ENCODE data around the gene KCNB1. TPM values are rescaled to one million over a fixed set of nuclear protein-coding genes. Genes with fewer than 3 reads are reported as not detected.

Gene KCNB1
- total RNA-seq, 1 experiment from 2014 or later = 0.68 TPM

DNA sequence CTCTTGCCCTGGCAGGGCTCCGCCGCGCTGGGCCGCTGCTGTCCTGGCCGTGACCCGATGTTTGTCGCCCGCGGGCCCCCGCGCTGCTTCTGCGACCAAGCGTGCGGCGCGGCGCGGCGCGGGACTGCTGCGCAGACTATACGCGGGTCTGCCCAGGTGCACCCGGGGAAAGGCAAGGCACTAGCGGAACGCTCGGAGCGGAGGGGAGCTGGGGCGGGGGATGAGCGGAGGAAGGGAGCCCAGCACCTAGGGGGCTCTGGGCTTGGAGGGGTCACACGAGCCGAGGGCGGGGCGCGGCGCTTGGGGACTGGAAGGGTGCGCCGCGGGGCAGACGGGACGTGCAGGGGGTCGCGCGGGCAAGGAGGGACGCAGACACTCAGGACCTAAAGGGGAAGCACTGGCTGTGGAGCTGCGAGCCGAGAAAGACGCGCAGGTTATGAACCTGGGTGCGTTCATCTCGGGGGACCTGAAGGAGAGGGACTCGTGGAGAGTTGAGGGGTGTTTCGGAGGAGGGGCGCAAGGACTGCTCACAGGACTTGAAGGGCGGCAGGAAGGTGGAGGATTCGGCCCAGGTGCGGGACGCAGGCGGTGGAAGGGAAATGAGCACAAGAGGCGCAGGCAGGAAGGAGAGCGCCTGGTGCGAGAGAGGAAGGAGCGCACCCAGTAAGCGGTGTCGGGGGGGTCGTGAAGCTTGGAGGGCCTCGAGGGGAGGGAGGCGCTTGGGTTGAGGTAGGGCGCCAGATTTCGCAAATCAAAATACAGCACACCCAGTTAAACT is 163.8 kb downstream of the KCNB1 start:
- H2BK5ac ChIP-seq (ENCODE audit: insufficient read length, low read length) = no peak overlapping the region
- no peaks in the 10 kb centered on the region for H4K20me1 ChIP-seq (ENCODE audit: control insufficient read depth, insufficient read depth, insufficient read length)
- no peak overlapping the region for H3K27ac ChIP-seq (ENCODE audit: insufficient read length, low read depth, low read length)
- Mint-ChIP-seq H3K9me3 (peaks cover 5 to 10% of the 10 kb centered on the region in 2 experiments; a peak in 2 of 5 replicates), H3K27me3 (ENCODE audit: low read depth) (peaks cover 76% of the 10 kb centered on the region), H3K4me3 (peak overlapping the region; percentile 69 to 87), H3K36me3 (ENCODE audit: insufficient read depth in 1 of 3, low read depth in 3 of 3) (no peaks in the 10 kb centered on the region; a peak in 1 of 7 replicates), H3K4me1 (peaks cover 19 to 21% of the 10 kb centered on the region in 2 experiments), H3K27ac (no peak overlapping the region)
- H2BK15ac ChIP-seq (ENCODE audit: low read depth, low read length) = no peak overlapping the region
- H2AK5ac ChIP-seq (ENCODE audit: insufficient read length, low read length) = no peak overlapping the region
- no CpG with 5 or more reads among the region's 70 CpGs for WGBS (ENCODE audit: extremely low coverage, insufficient read length, low lambda C conversion rate)
- H2BK20ac ChIP-seq (ENCODE audit: low read depth, low read length, poor library complexity, severe bottlenecking) = no peak overlapping the region
- DNase-seq = peak; percentile 60
- H3K23me2 ChIP-seq (ENCODE audit: insufficient read length, low read depth, low read length, poor library complexity, severe bottlenecking) = peaks cover 9% of the 10 kb centered on the region
- no peak overlapping the region for H3K9ac ChIP-seq (ENCODE audit: extremely low read depth, insufficient read length, low read length)
- no peak overlapping the region for H2BK12ac ChIP-seq (ENCODE audit: insufficient read length, low read depth, low read length)
- no peak overlapping the region for H3T11ph ChIP-seq (ENCODE audit: low read length)
- H4K5ac ChIP-seq (ENCODE audit: insufficient read length, low read depth, low read length) = no peak overlapping the region
- H3K23ac ChIP-seq (ENCODE audit: insufficient read length, low read depth, low read length) = no peak overlapping the region
- no peak overlapping the region for H4K8ac ChIP-seq (replicated peaks; ENCODE audit: insufficient read length, low read depth, low read length)
- no peaks in the 10 kb centered on the region for H3K79me1 ChIP-seq (ENCODE audit: insufficient read depth, low read depth, low read length, poor library complexity, severe bottlenecking)
- H3K9me3 ChIP-seq (ENCODE audit: control insufficient read depth, low read depth, low read length) = no peaks in the 10 kb centered on the region
- no peaks in the 10 kb centered on the region for H3K4me1 ChIP-seq (ENCODE audit: insufficient read depth, low read length)
- H3K27me3 ChIP-seq (ENCODE audit: insufficient read depth, low read length) = peaks cover 20% of the 10 kb centered on the region; the same call in 1 of the 2 replicates
- no peak overlapping the region for H3K4ac ChIP-seq (ENCODE audit: low read depth, low read length)
- H3K18ac ChIP-seq (ENCODE audit: insufficient read length, low read depth, low read length) = no peak overlapping the region
- H3K4me2 ChIP-seq (ENCODE audit: insufficient read depth, insufficient read length, low read length) = peak overlapping the region; percentile 66
- H4K91ac ChIP-seq (ENCODE audit: insufficient read length, low read depth, low read length) = no peak overlapping the region
- no peak overlapping the region; the same call in 1 of the 2 replicates for H3K14ac ChIP-seq (ENCODE audit: insufficient read depth, low read length)
- no peaks in the 10 kb centered on the region for H3K79me2 ChIP-seq (ENCODE audit: insufficient read depth, low read length)
- no peak overlapping the region for H3K56ac ChIP-seq (ENCODE audit: insufficient read length, low read depth, low read length)
- H2AFZ ChIP-seq (ENCODE audit: low read length) = no peak overlapping the region
- TF ChIP-seq CTCF (conservative IDR thresholded peaks at IDR 0.05) = no peak
- no peak overlapping the region for H2BK120ac ChIP-seq (ENCODE audit: low read depth, low read length, poor library complexity, severe bottlenecking)

Measured in H9 (cell line).